Keratinocyte (primary cell): ENCODE results near the gene INPP5B. TPM values are rescaled to one million over a fixed set of nuclear protein-coding genes. Genes with fewer than 3 reads are reported as not detected.

ENCODE experiments used
- DNase-seq: peaks from one replicate; pipeline ENCODE4 v3.0.0-alpha.2; 2011; ENCODE audit warnings: low read depth, missing footprints, low spot score
- FAIRE-seq: peaks from 2 replicates; lab custom pipeline; 2011; peaks lifted over from hg19 to GRCh38; lab: Jason Lieb, UNC
- H2AFZ ChIP-seq: 2 replicates; pipeline ENCODE4 v1.6.0; 2012; ENCODE audit warnings: low read length, control low read depth, inconsistent platforms; ENCODE audit not compliant: control insufficient read depth
- H3K27ac ChIP-seq: 2 replicates; pipeline ENCODE4 v1.5.1; 2011; ENCODE audit warnings: low read length; ENCODE audit not compliant: control insufficient read depth, insufficient read depth
- H3K27me3 ChIP-seq: 3 replicates; pipeline ENCODE4 v1.6.0; 2011; ENCODE audit warnings: low read length; ENCODE audit not compliant: control insufficient read depth, insufficient read depth; ENCODE audit errors: extremely low read depth
- H3K36me3 ChIP-seq, 2 experiments: 2 replicates in 1 of 2; 3 replicates in 1 of 2; pipeline ENCODE4 v1.5.1; 2011; ENCODE audit warnings: low read length in 2 of 2, mild to moderate bottlenecking in 1 of 2; ENCODE audit not compliant: control insufficient read depth in 2 of 2, insufficient read depth in 2 of 2; ENCODE audit errors: extremely low read depth in 1 of 2
- H3K4me1 ChIP-seq: 3 replicates; pipeline ENCODE4 v1.5.1; 2011; ENCODE audit warnings: low read length; ENCODE audit not compliant: control insufficient read depth, insufficient read depth; ENCODE audit errors: extremely low read depth
- H3K4me2 ChIP-seq: 3 replicates; pipeline ENCODE4 v1.6.0; 2011; ENCODE audit warnings: low read depth, low read length; ENCODE audit not compliant: control insufficient read depth, insufficient read depth; ENCODE audit errors: extremely low read depth
- H3K4me3 ChIP-seq, 3 experiments: fragments of 200-600 bp in 1 of 3; sonication (generic) in 1 of 3; 2 replicates in 2 of 3; 3 replicates in 1 of 3; pipeline ENCODE4 v1.5.1; 2011 to 2016; ENCODE audit warnings: low read length in 3 of 3, mild to moderate bottlenecking in 3 of 3, control low read depth in 2 of 3, inconsistent platforms in 1 of 3, low read depth in 1 of 3, mixed read lengths in 1 of 3, mixed run types in 1 of 3, moderate library complexity in 1 of 3; ENCODE audit not compliant: control insufficient read depth in 2 of 3, insufficient read depth in 2 of 3; ENCODE audit errors: extremely low read depth in 1 of 3
- H3K79me2 ChIP-seq: 2 replicates; pipeline ENCODE4 v1.6.0; 2012; ENCODE audit warnings: low read length; ENCODE audit not compliant: control insufficient read depth, insufficient read depth
- H3K9ac ChIP-seq: 3 replicates; pipeline ENCODE4 v1.6.0; 2011; ENCODE audit warnings: low read length; ENCODE audit not compliant: control insufficient read depth, insufficient read depth; ENCODE audit errors: extremely low read depth
- H3K9me1 ChIP-seq: 3 replicates; pipeline ENCODE4 v1.6.0; 2011; ENCODE audit warnings: low read length; ENCODE audit not compliant: control insufficient read depth, insufficient read depth; ENCODE audit errors: extremely low read depth
- H3K9me3 ChIP-seq: 2 replicates; pipeline ENCODE4 v1.5.1; 2012; ENCODE audit warnings: low read depth, low read length; ENCODE audit not compliant: control insufficient read depth
- H4K20me1 ChIP-seq: 3 replicates; pipeline ENCODE4 v1.6.0; 2011; ENCODE audit warnings: low read length; ENCODE audit not compliant: control insufficient read depth, insufficient read depth; ENCODE audit errors: extremely low read depth
- EZH2 ChIP-seq: IDR thresholded peaks from one replicate; pipeline ENCODE4 v1.6.1; 2012; ENCODE audit warnings: inconsistent platforms, mild to moderate bottlenecking, low read length, moderate library complexity
- dilution Hi-C: fragments of 300-500 bp; cut with MboI; formaldehyde crosslinking; loops from one replicate; pipeline ENCODE4 v1.7.0; 2020; ENCODE audit warnings: low sequenced_read_pairs; ENCODE audit not compliant: extremely low pct_ligation_motif_present
- polyA plus RNA-seq, 5 experiments: library from polyadenylated mRNA; depleted of rRNA in 3 of 5; stranded (reverse) in 3 of 5; stranded (forward) in 1 of 5; unstranded in 1 of 5; fragments of >200 nt; gene quantifications; 1 replicate in 1 of 5; 2 replicates in 3 of 5; 3 replicates in 1 of 5; pipeline versions ENCODE4 v1.2.1 to v1.2.3, GENCODE V29; 2011 to 2012; ENCODE audit warnings: missing spikeins in 2 of 5, low read depth in 1 of 5, low replicate concordance in 1 of 5
- TF ChIP-seq, protein P1 (sequence below), 3 experiments: IDR thresholded peaks in 1 of 3; conservative IDR thresholded peaks in 1 of 3; optimal IDR thresholded peaks in 1 of 3; 2 replicates in 2 of 3; 3 replicates in 1 of 3; pipeline versions ENCODE3 to v1.5.1; 2011; ENCODE audit warnings: low read length in 3 of 3, mild to moderate bottlenecking in 3 of 3, moderate library complexity in 2 of 3, control low read depth in 1 of 3, inconsistent platforms in 1 of 3; ENCODE audit not compliant: insufficient read depth in 2 of 3; ENCODE audit errors: extremely low read depth in 1 of 3

INPP5B gene
- polyA plus RNA-seq, 1 donor (not counting 4 experiments of a cell fraction or from before 2014, with no cell fraction given): 6.4 TPM

DNA sequence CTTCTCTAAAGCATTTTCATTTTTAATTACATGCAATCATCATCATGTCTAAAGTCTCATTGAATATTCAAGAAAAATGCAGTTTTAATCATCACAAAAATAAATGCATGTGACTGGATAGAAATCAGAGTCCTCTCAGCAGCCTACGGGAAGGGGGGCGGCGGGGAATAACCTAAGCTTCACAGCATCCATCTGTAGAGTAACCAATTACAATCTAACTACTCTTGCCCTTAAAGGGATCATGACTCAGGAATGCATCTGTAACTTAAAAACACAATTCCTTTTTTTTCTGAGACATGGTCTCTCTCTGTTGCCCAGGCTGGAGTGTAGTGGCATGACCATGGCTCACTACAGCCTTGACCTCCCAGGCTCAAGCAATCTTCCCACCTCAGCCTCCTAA, 110.1 kb downstream of the INPP5B start:
- peaks cover 2% of the 10 kb centered on the region for H3K9me1 ChIP-seq
- no peak for FAIRE-seq
- no peak overlapping the region for H3K27ac ChIP-seq
- no peak overlapping the region for H3K4me3 ChIP-seq
- H3K9ac ChIP-seq: no peak overlapping the region
- no peaks in the 10 kb centered on the region for H3K9me3 ChIP-seq
- peaks cover 22 to 47% of the 10 kb centered on the region in 2 experiments for H3K36me3 ChIP-seq
- no peak overlapping the region for H2AFZ ChIP-seq
- H3K27me3 ChIP-seq: no peaks in the 10 kb centered on the region
- dilution Hi-C loops: no loop called here
- no peaks in the 10 kb centered on the region for H4K20me1 ChIP-seq
- H3K4me2 ChIP-seq: no peak overlapping the region
- peaks cover 5% of the 10 kb centered on the region for H3K79me2 ChIP-seq
- no peak for DNase-seq
- no peak for TF ChIP-seq EZH2
- TF ChIP-seq, protein P1, sequence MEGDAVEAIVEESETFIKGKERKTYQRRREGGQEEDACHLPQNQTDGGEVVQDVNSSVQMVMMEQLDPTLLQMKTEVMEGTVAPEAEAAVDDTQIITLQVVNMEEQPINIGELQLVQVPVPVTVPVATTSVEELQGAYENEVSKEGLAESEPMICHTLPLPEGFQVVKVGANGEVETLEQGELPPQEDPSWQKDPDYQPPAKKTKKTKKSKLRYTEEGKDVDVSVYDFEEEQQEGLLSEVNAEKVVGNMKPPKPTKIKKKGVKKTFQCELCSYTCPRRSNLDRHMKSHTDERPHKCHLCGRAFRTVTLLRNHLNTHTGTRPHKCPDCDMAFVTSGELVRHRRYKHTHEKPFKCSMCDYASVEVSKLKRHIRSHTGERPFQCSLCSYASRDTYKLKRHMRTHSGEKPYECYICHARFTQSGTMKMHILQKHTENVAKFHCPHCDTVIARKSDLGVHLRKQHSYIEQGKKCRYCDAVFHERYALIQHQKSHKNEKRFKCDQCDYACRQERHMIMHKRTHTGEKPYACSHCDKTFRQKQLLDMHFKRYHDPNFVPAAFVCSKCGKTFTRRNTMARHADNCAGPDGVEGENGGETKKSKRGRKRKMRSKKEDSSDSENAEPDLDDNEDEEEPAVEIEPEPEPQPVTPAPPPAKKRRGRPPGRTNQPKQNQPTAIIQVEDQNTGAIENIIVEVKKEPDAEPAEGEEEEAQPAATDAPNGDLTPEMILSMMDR (optimal IDR thresholded peaks at IDR 0.05 in 1 of 3, IDR thresholded peaks at IDR 0.05 in 1 of 3, conservative IDR thresholded peaks at IDR 0.05 in 1 of 3; ENCODE audit: extremely low read depth in 1 of 3, insufficient read depth in 2 of 3, low read length in 3 of 3): no peak
- H3K4me1 ChIP-seq: peaks cover 3% of the 10 kb centered on the region

DNA sequence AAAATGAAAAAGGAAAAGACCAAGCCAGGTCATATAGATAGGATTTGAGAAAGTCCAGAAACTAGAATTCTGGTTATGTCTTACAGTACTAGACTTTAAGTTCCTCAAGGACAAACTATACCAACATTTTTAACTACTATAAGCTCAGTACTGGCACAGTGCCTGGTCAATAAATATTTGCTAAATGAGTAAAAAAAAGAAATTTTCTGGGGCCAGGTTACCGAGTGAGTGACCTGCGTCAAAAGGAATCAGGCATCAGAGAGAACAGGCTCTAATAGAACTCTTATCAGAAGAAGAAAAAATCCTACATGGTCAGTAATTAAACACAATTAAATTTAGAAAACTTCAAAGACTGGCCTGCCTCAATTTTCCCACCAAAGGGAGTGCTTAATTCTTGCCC, 115.0 kb downstream of the INPP5B start:
- no peak for FAIRE-seq
- dilution Hi-C loops: no loop called here
- H3K36me3 ChIP-seq: peaks cover 18 to 34% of the 10 kb centered on the region in 2 experiments

More for the DNA sequence above, 115.0 kb downstream of the INPP5B start:
- H3K9me3 ChIP-seq: no peaks in the 10 kb centered on the region
- no peak for DNase-seq
- no peaks in the 10 kb centered on the region for H3K79me2 ChIP-seq
- H3K4me2 ChIP-seq: no peak overlapping the region
- H3K9me1 ChIP-seq: peaks cover 2% of the 10 kb centered on the region
- no peaks in the 10 kb centered on the region for H3K27me3 ChIP-seq
- H3K27ac ChIP-seq: no peak overlapping the region
- no peak overlapping the region for H3K4me3 ChIP-seq
- no peak overlapping the region for H3K9ac ChIP-seq
- peaks cover 8% of the 10 kb centered on the region for H3K4me1 ChIP-seq
- TF ChIP-seq, protein P1 (optimal IDR thresholded peaks at IDR 0.05 in 1 of 3, IDR thresholded peaks at IDR 0.05 in 1 of 3, conservative IDR thresholded peaks at IDR 0.05 in 1 of 3; ENCODE audit: extremely low read depth in 1 of 3, insufficient read depth in 2 of 3, low read length in 3 of 3): no peak
- TF ChIP-seq EZH2: no peak
- H2AFZ ChIP-seq: no peak overlapping the region
- no peaks in the 10 kb centered on the region for H4K20me1 ChIP-seq
